NCI-H1694 (cell line): ENCODE data around the gene CASK.

ENCODE experiments used
- DNase-seq: peaks from one replicate; lab custom pipeline; 2025; lab: John Stamatoyannopoulos, UW

CASK gene

GRCh38 chrX:41909068-41909467 is 14.3 kb downstream of the CASK start:
- no peak for DNase-seq

- no peak for DNase-seq
These were observed 16.7 kb downstream of the CASK start for GRCh38 chrX:41906515-41907187.

- DNase-seq: no peak
These were observed 19.8 kb downstream of the CASK start for GRCh38 chrX:41903544-41903943.

- DNase-seq: no peak
These were observed 23.0 kb downstream of the CASK start for GRCh38 chrX:41900321-41900720.

GRCh38 chrX:41895826-41896225 is 27.5 kb downstream of the CASK start:
- no peak for DNase-seq

- no peak for DNase-seq
These were observed 33.3 kb downstream of the CASK start for GRCh38 chrX:41890026-41890423.

GRCh38 chrX:41889317-41890025 is 33.9 kb downstream of the CASK start:
- no peak for DNase-seq

GRCh38 chrX:41887691-41888090 is 35.7 kb downstream of the CASK start:
- no peak for DNase-seq

- no peak for DNase-seq
These were observed 37.6 kb downstream of the CASK start for GRCh38 chrX:41885724-41886123.

GRCh38 chrX:41881166-41881565 is 42.2 kb downstream of the CASK start:
- DNase-seq: no peak

- DNase-seq: no peak
These were observed 46.2 kb downstream of the CASK start for GRCh38 chrX:41877167-41877566.

GRCh38 chrX:41875142-41875541 is 48.2 kb downstream of the CASK start:
- no peak for DNase-seq

- DNase-seq: no peak
These were observed 52.6 kb downstream of the CASK start for GRCh38 chrX:41870719-41871151.

GRCh38 chrX:41868392-41868977 is 54.9 kb downstream of the CASK start:
- no peak for DNase-seq

- no peak for DNase-seq
These were observed 59.8 kb downstream of the CASK start for GRCh38 chrX:41863343-41864203.

- no peak for DNase-seq
These were observed 60.7 kb downstream of the CASK start for GRCh38 chrX:41862562-41863184.

- DNase-seq: no peak
These were observed 65.1 kb downstream of the CASK start for GRCh38 chrX:41858161-41858775.

GRCh38 chrX:41857670-41858069 is 65.7 kb downstream of the CASK start:
- no peak for DNase-seq

GRCh38 chrX:41846714-41847113 is 76.6 kb downstream of the CASK start:
- no peak for DNase-seq

- no peak for DNase-seq
These were observed 85.9 kb downstream of the CASK start for GRCh38 chrX:41837270-41837944.

GRCh38 chrX:41828826-41829225 is 94.5 kb downstream of the CASK start:
- DNase-seq: no peak
